Activated T-helper 2 cell treated with anti-CD3 and anti-CD28 coated beads, Interferon-gamma antibody, Interleukin-2, Interleukin-4, amounts not matched to agents 10 μg/mL and 5 μg/mL and 100 μg/mL, durations not matched to agents 14 hours and 24 hours and 36 hours (primary cell): ENCODE measurements around the gene KDM3A. TPM values are rescaled to one million over a fixed set of nuclear protein-coding genes. Genes with fewer than 3 reads are reported as not detected.

Experiments
- DNase-seq: peaks from one replicate; pipeline ENCODE4 v3.0.0; 2021; ENCODE audit warnings: low spot score
- H3K27ac Mint-ChIP-seq: one replicate; pipeline ENCODE4 v1.8.0; 2021; ENCODE audit warnings: mixed read lengths
- H3K27me3 Mint-ChIP-seq: one replicate; pipeline ENCODE4 v1.8.0; 2021; ENCODE audit warnings: low read depth, mixed read lengths
- H3K36me3 Mint-ChIP-seq: one replicate; pipeline ENCODE4 v1.8.0; 2021; ENCODE audit warnings: low read depth, mixed read lengths
- H3K4me1 Mint-ChIP-seq: one replicate; pipeline ENCODE4 v1.8.0; 2021; ENCODE audit warnings: low read depth, mixed read lengths
- H3K4me3 Mint-ChIP-seq: one replicate; pipeline ENCODE4 v1.8.0; 2021; ENCODE audit warnings: low read depth, mild to moderate bottlenecking, moderate library complexity, mixed read lengths
- H3K9me3 Mint-ChIP-seq: one replicate; pipeline ENCODE4 v1.8.0; 2021; ENCODE audit warnings: mixed read lengths
- intact Hi-C: fragments of 100-400 bp; cut with micrococcal nuclease; formaldehyde crosslinking; loops from one replicate; pipeline ENCODE4 v1.15.1; 2023
- total RNA-seq: library from RNA; stranded (reverse); gene quantifications from 2 replicates; pipeline ENCODE4 v1.2.3, GENCODE V29; 2022

The KDM3A gene
- total RNA-seq, 1 donor from 2014 or later = 74.5 TPM

GRCh38 chr2:86470890-86471289 lies 29.7 kb downstream of the KDM3A start:
- Mint-ChIP-seq H3K9me3 (no peaks in the 10 kb centered on the region), H3K36me3 (peaks cover 90% of the 10 kb centered on the region), H3K27ac (no peak overlapping the region), H3K27me3 (no peaks in the 10 kb centered on the region), H3K4me3 (no peak overlapping the region), H3K4me1 (peaks cover 55% of the 10 kb centered on the region)
- intact Hi-C loops = no loop called here
- no peak for DNase-seq

- H3K36me3 Mint-ChIP-seq = peaks cover 88% of the 10 kb centered on the region
- intact Hi-C loops = no loop called here
- H3K9me3 Mint-ChIP-seq = no peaks in the 10 kb centered on the region
- H3K4me3 Mint-ChIP-seq = no peak overlapping the region
- no peak overlapping the region for H3K27ac Mint-ChIP-seq
- H3K4me1 Mint-ChIP-seq = peaks cover 54% of the 10 kb centered on the region
- no peaks in the 10 kb centered on the region for H3K27me3 Mint-ChIP-seq
- DNase-seq = no peak
Measured at GRCh38 chr2:86471637-86472036, 30.5 kb downstream of the KDM3A start.

DNA sequence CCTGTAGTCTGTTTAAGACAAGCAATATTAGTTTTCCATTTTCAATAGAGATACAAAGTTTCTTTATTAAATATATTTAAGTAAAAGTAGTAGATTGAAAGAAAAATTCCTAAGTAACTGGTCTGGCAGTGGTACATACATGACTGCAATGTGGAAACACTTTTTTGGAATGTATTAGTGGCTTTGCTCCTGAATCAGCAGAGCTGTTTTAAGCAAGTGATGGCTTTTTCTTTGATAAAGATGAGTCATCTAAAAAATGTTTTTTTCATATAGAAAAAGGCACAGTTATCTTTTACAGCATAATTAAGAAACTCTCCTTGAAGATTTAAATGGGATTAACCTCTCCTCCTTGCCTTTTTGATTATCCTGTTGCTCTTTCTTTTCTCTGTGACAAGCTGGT lies 34.9 kb downstream of the KDM3A start:
- no peaks in the 10 kb centered on the region for H3K9me3 Mint-ChIP-seq
- no peak overlapping the region for H3K27ac Mint-ChIP-seq
- DNase-seq = no peak
- H3K27me3 Mint-ChIP-seq = no peaks in the 10 kb centered on the region
- H3K36me3 Mint-ChIP-seq = peaks cover 90% of the 10 kb centered on the region
- no peak overlapping the region for H3K4me3 Mint-ChIP-seq
- H3K4me1 Mint-ChIP-seq = peaks cover 27% of the 10 kb centered on the region
- intact Hi-C loops = no loop called here

GRCh38 chr2:86476918-86477317 lies 35.7 kb downstream of the KDM3A start:
- Mint-ChIP-seq H3K27ac (no peak overlapping the region), H3K4me3 (no peak overlapping the region), H3K9me3 (no peaks in the 10 kb centered on the region), H3K27me3 (no peaks in the 10 kb centered on the region), H3K4me1 (peaks cover 23% of the 10 kb centered on the region), H3K36me3 (peaks cover 90% of the 10 kb centered on the region)
- intact Hi-C loops = no loop called here
- DNase-seq = no peak

GRCh38 chr2:86477349-86477748 lies 36.2 kb downstream of the KDM3A start:
- Mint-ChIP-seq H3K9me3 (no peaks in the 10 kb centered on the region), H3K27ac (no peak overlapping the region), H3K4me1 (peaks cover 26% of the 10 kb centered on the region), H3K4me3 (no peak overlapping the region), H3K27me3 (no peaks in the 10 kb centered on the region), H3K36me3 (peaks cover 91% of the 10 kb centered on the region)
- DNase-seq = no peak
- intact Hi-C loops = no loop called here

DNA sequence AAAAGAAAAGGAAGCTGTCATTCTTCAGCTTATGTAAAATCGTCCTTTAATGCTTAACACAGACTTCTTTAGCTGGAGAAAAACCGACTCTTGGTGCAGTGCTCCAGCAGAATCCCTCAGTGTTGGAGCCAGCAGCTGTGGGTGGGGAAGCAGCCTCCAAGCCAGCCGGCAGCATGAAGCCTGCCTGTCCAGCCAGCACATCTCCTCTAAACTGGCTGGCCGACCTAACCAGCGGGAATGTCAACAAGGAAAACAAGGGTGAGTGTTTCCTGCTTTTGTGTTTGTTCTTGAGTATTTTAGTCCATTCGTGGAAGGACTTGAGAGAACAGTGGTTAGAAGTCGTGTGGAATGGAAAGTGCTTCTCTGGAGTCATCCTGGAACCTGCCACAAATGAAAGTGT lies 38.9 kb downstream of the KDM3A start:
- Mint-ChIP-seq H3K27me3 (no peaks in the 10 kb centered on the region), H3K9me3 (no peaks in the 10 kb centered on the region), H3K4me3 (no peak overlapping the region), H3K27ac (no peak overlapping the region), H3K4me1 (peaks cover 31% of the 10 kb centered on the region), H3K36me3 (peaks cover 92% of the 10 kb centered on the region)
- DNase-seq = no peak
- intact Hi-C loops = loop anchor here (5.0 kb wide), 1 partner anchor 38 kb away; the partner anchor contains the start of gene KDM3A

DNA sequence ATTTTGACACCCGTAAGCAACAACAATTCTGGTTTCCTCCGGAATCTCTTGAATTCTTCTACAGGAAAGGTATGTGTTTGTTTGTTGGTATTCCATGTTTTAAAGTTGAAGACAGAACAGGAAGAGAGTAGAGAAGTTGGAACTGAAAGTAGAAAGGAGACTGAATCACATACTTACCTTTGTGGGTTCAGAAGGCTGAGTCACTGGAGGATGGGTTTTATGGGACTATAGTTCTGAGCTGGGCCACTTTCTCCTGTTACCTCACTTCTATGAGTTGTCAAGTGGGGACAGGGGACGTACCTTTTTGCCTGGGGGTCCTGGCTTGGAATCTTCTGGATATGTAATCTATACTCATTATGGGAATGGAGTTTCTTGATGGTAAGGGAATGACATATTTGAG lies 40.9 kb downstream of the KDM3A start:
- H3K4me1 Mint-ChIP-seq = peaks cover 38% of the 10 kb centered on the region
- intact Hi-C loops = loop anchor here (5.0 kb wide), 1 partner anchor 40 kb away; the partner anchor contains the start of gene KDM3A

GRCh38 chr2:86484385-86484784 lies 43.2 kb downstream of the KDM3A start:
- Mint-ChIP-seq H3K27ac (no peak overlapping the region), H3K4me3 (no peak overlapping the region), H3K36me3 (peaks cover 98% of the 10 kb centered on the region), H3K9me3 (no peaks in the 10 kb centered on the region), H3K4me1 (peaks cover 38% of the 10 kb centered on the region), H3K27me3 (no peaks in the 10 kb centered on the region)
- DNase-seq = no peak
- intact Hi-C loops = loop anchor here (5.0 kb wide), 1 partner anchor 42 kb away; the partner anchor contains the start of gene KDM3A

More for the DNA sequence above, 40.9 kb downstream of the KDM3A start:
- no peak for DNase-seq
- H3K27me3 Mint-ChIP-seq = no peaks in the 10 kb centered on the region
- no peak overlapping the region for H3K4me3 Mint-ChIP-seq
- peaks cover 97% of the 10 kb centered on the region for H3K36me3 Mint-ChIP-seq
- no peaks in the 10 kb centered on the region for H3K9me3 Mint-ChIP-seq
- H3K27ac Mint-ChIP-seq = peak overlapping the region; percentile 56

- no peak overlapping the region for H3K4me3 Mint-ChIP-seq
- H3K4me1 Mint-ChIP-seq = peaks cover 38% of the 10 kb centered on the region
- no peak for DNase-seq
- H3K27me3 Mint-ChIP-seq = no peaks in the 10 kb centered on the region
- intact Hi-C loops = loop anchor here (5.0 kb wide), 1 partner anchor 137 kb away; the partner anchor contains the start of gene RNF103
- H3K9me3 Mint-ChIP-seq = no peaks in the 10 kb centered on the region
- peak overlapping the region; percentile 54 for H3K27ac Mint-ChIP-seq
- H3K36me3 Mint-ChIP-seq = peaks cover 98% of the 10 kb centered on the region
Measured at GRCh38 chr2:86485103-86485502, 43.9 kb downstream of the KDM3A start.

GRCh38 chr2:86485802-86486201 lies 44.6 kb downstream of the KDM3A start:
- Mint-ChIP-seq H3K27ac (peak overlapping the region; percentile 54), H3K36me3 (peaks cover 98% of the 10 kb centered on the region), H3K4me3 (no peak overlapping the region), H3K4me1 (peaks cover 34% of the 10 kb centered on the region), H3K9me3 (no peaks in the 10 kb centered on the region), H3K27me3 (no peaks in the 10 kb centered on the region)
- intact Hi-C loops = loop anchor here (5.0 kb wide), 1 partner anchor 136 kb away; the partner anchor contains the start of gene RNF103
- no peak for DNase-seq

DNA sequence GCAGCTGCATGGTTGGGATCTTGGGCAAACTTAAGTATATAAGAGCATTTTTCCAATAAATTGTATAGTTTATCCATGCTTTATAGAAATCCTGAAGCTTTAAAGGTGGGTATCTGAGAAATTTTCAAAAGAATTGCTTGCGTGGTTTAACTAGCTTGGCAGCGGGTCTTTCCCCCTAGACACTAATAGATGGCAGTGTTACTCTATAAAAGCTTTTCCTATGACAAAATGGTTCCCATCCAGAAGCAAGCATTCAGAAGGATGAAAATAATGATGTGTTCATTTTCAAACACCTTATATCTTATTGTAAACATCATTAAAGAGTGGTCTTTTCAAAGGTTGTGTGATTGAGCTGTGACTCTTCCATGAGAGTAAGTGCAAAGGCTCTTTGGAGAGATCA lies 45.9 kb downstream of the KDM3A start:
- Mint-ChIP-seq H3K4me1 (peaks cover 29% of the 10 kb centered on the region), H3K27ac (no peak overlapping the region), H3K27me3 (no peaks in the 10 kb centered on the region), H3K9me3 (no peaks in the 10 kb centered on the region), H3K36me3 (peaks cover 99% of the 10 kb centered on the region), H3K4me3 (no peak overlapping the region)
- intact Hi-C loops = loop anchor here (5.0 kb wide), 1 partner anchor 135 kb away; the partner anchor contains the start of gene RNF103
- DNase-seq = no peak

GRCh38 chr2:86488561-86489250 lies 47.5 kb downstream of the KDM3A start:
- intact Hi-C loops = loop anchor here (5.0 kb wide), 1 partner anchor 134 kb away; the partner anchor contains the start of gene RNF103

DNA sequence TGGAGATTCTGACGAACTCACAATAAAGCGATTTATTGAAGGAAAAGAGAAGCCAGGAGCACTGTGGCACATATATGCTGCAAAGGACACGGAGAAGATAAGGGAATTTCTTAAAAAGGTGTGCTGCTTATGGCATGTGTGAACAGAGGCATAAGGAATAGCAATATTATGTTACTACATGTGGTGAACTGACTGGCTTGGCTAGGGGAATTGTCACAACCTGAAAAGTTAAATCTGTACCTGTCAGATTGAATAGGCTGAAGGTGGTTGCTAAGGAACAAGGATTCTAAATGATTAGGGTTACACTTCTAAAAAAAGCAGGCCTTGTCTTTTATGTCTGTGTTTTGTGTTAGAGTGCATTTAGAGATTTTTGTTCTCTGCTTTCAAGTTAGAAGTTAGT lies 48.4 kb downstream of the KDM3A start:
- H3K27ac Mint-ChIP-seq = no peak overlapping the region
- no peak overlapping the region for H3K4me3 Mint-ChIP-seq
- H3K36me3 Mint-ChIP-seq = peaks cover 88% of the 10 kb centered on the region
- intact Hi-C loops = loop anchor here (5.0 kb wide), 1 partner anchor 133 kb away; the partner anchor contains the start of gene RNF103
- DNase-seq = no peak
- H3K9me3 Mint-ChIP-seq = peaks cover 6% of the 10 kb centered on the region
- no peaks in the 10 kb centered on the region for H3K27me3 Mint-ChIP-seq
- H3K4me1 Mint-ChIP-seq = peaks cover 17% of the 10 kb centered on the region

More at GRCh38 chr2:86488561-86489250, 47.5 kb downstream of the KDM3A start:
- Mint-ChIP-seq H3K27me3 (no peaks in the 10 kb centered on the region), H3K27ac (no peak overlapping the region), H3K9me3 (no peaks in the 10 kb centered on the region), H3K4me3 (no peak overlapping the region), H3K4me1 (peaks cover 24% of the 10 kb centered on the region), H3K36me3 (peaks cover 88% of the 10 kb centered on the region)
- no peak for DNase-seq
